OCI-LY7 (cell line): ENCODE measurements around the gene PXDC1. TPM values are rescaled to one million over a fixed set of nuclear protein-coding genes. Genes with fewer than 3 reads are reported as not detected.
"Not testable (repeated sequence)": the region's sequence is repeated elsewhere in the genome, so short reads cannot be mapped to it uniquely, and the experiment has no call there.

ENCODE experiments used
- BruUV-seq: library from RNA; stranded (reverse); fragments of 400-500 nt; replicated peaks from 2 replicates; lab custom pipeline; 2021; lab: Mats Ljungman, UMichigan
- CTCF ChIA-PET: fragments of 300-600 bp; sonication (Branson Sonifier 250); formaldehyde crosslinking; loops from one replicate; lab custom pipeline; 2022; ENCODE audit warnings: antibody characterized with exemption; ENCODE audit not compliant: unreplicated experiment; lab: Charles Lee
- POLR2A ChIA-PET: fragments of 300-600 bp; sonication (Branson Sonifier 250); formaldehyde crosslinking; loops from one replicate; lab custom pipeline; 2022; ENCODE audit warnings: antibody characterized with exemption; lab: Charles Lee
- DNase-seq: peaks from one replicate; pipeline ENCODE4 v3.0.0-alpha.2; 2015; ENCODE audit warnings: low spot score
- H2AFZ ChIP-seq: fragments of 200-600 bp; sonication (generic), shearing (Covaris generic); 2 replicates; pipeline ENCODE4 v1.6.1; 2014; ENCODE audit warnings: mild to moderate bottlenecking, antibody characterized with exemption, low read length, moderate library complexity
- H3K27ac ChIP-seq: fragments of 200-600 bp; sonication (generic); 2 replicates; pipeline ENCODE4 v1.5.1; 2014; ENCODE audit warnings: mixed run types, low read depth, mild to moderate bottlenecking, moderate library complexity, low read length, inconsistent platforms; ENCODE audit not compliant: poor library complexity, severe bottlenecking
- H3K36me3 ChIP-seq: fragments of 200-600 bp; sonication (generic); 2 replicates; pipeline ENCODE4 v1.6.1; 2014; ENCODE audit warnings: mild to moderate bottlenecking, antibody characterized with exemption, low read length, moderate library complexity, mixed read lengths; ENCODE audit not compliant: insufficient read depth
- H3K4me1 ChIP-seq: fragments of 200-600 bp; sonication (generic); 2 replicates; pipeline ENCODE4 v1.5.1; 2014; ENCODE audit warnings: mild to moderate bottlenecking, low read length; ENCODE audit not compliant: insufficient read depth, poor library complexity, severe bottlenecking
- H3K4me2 ChIP-seq: fragments of 200-600 bp; sonication (generic); 2 replicates; pipeline ENCODE4 v1.6.1; 2014; ENCODE audit warnings: mild to moderate bottlenecking, low read length
- H3K4me3 ChIP-seq: fragments of 200-600 bp; sonication (generic); 2 replicates; pipeline ENCODE4 v1.5.1; 2014; ENCODE audit warnings: mild to moderate bottlenecking, low read depth, low read length; ENCODE audit not compliant: poor library complexity, severe bottlenecking
- H3K79me2 ChIP-seq: fragments of 200-600 bp; sonication (generic); 2 replicates; pipeline ENCODE4 v1.6.1; 2016; ENCODE audit warnings: low read depth, mild to moderate bottlenecking, low read length, moderate library complexity, mixed read lengths; ENCODE audit not compliant: insufficient read depth
- H3K9me2 ChIP-seq: fragments of 200-600 bp; sonication (generic); 2 replicates; pipeline ENCODE4 v1.6.1; 2016; ENCODE audit warnings: mild to moderate bottlenecking, low read length, mixed read lengths; ENCODE audit not compliant: insufficient read depth
- H3K9me3 ChIP-seq: fragments of 200-600 bp; sonication (generic); 2 replicates; pipeline ENCODE4 v1.6.1; 2014; ENCODE audit warnings: mild to moderate bottlenecking, mixed run types, low read length, mixed read lengths
- H4K20me1 ChIP-seq: fragments of 200-600 bp; sonication (generic); 2 replicates; pipeline ENCODE4 v1.6.1; 2014; ENCODE audit warnings: mild to moderate bottlenecking, antibody characterized with exemption, low read length, moderate library complexity, mixed read lengths; ENCODE audit not compliant: insufficient read depth
- CTCF ChIP-seq: fragments of 200-600 bp; sonication (generic); conservative IDR thresholded peaks from 2 replicates; pipeline ENCODE4 v1.5.1; 2014; ENCODE audit warnings: mild to moderate bottlenecking, antibody characterized with exemption, low read length, moderate library complexity, mixed read lengths
- EZH2phosphoT487 ChIP-seq: fragments of 200-600 bp; sonication (generic); IDR thresholded peaks from 2 replicates; pipeline ENCODE4 v1.6.1; 2018; ENCODE audit warnings: low read depth, borderline replicate concordance, mild to moderate bottlenecking, mixed run types, antibody characterized with exemption, low read length, moderate library complexity, mixed read lengths
- intact Hi-C: fragments of 100-400 bp; cut with micrococcal nuclease; formaldehyde crosslinking; loops from one replicate; pipeline ENCODE4 v1.10.0; 2022; ENCODE audit not compliant: unreplicated experiment
- total RNA-seq, 2 experiments: library from RNA; depleted of rRNA in 1 of 2; stranded (reverse); fragments of >200 nt in 1 of 2; shearing (Covaris generic) in 1 of 2; gene quantifications; 2 replicates each; pipeline ENCODE4 v1.2.3, GENCODE V29; 2014 to 2022

PXDC1 gene
- total RNA-seq, 2 experiments from 2014 or later, result not detected

DNA sequence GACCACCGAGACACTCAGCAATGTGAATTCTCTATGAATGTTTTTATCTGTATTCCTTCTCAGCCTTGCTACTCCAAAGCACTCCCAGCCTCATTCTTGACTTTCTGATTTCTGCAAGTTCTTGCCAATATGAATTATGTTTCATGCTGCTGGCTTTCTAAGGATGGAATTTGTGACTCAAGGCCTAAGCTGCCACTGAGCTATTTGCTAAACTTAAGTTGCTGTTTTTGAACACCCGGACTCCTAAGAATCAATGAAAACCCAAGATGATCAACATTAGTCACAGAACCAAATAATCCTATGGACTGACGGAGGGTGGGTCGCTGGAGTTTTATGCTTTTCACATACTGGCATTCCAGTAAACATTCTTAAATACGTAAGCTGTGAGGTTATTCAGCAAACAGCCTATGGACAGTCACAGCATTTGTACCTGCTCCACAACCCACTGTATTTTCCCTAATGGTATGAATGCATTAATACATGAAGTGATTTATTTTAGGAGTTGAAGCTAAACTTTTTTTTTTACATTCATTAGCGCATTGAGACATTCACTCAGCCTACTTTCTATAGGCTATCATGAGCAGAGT, 8.2 kb upstream of the PXDC1 start:
- no peak for TF ChIP-seq CTCF
- TF ChIP-seq EZH2phosphoT487, result no peak
- intact Hi-C loops, result no loop called here
- H3K27ac ChIP-seq, result no peak overlapping the region
- H3K79me2 ChIP-seq, result no peaks in the 10 kb centered on the region
- BruUV-seq, result no TSS peak
- DNase-seq, result no peak
- no peaks in the 10 kb centered on the region for H3K9me3 ChIP-seq
- no peak overlapping the region for H3K4me2 ChIP-seq
- no peaks in the 10 kb centered on the region for H4K20me1 ChIP-seq
- H2AFZ ChIP-seq, result no peak overlapping the region
- H3K9me2 ChIP-seq, result no peaks in the 10 kb centered on the region
- ChIA-PET CTCF (no interaction called here), POLR2A (interaction anchor here (0.6 to 0.7 kb wide), 2 partner anchors 10 to 16 kb away, joined by 3 read pairs; no protein-coding TSS in a partner anchor)
- no peaks in the 10 kb centered on the region for H3K4me1 ChIP-seq
- no peaks in the 10 kb centered on the region for H3K36me3 ChIP-seq
- no peak overlapping the region for H3K4me3 ChIP-seq

- H3K4me3 ChIP-seq, result no peak overlapping the region
- H4K20me1 ChIP-seq, result no peaks in the 10 kb centered on the region
- intact Hi-C loops, result no loop called here
- H3K9me3 ChIP-seq, result no peaks in the 10 kb centered on the region
- H3K36me3 ChIP-seq, result no peaks in the 10 kb centered on the region
- TF ChIP-seq EZH2phosphoT487 (no peak), CTCF (no peak)
- H3K79me2 ChIP-seq, result no peaks in the 10 kb centered on the region
- H3K27ac ChIP-seq, result no peak overlapping the region
- no peaks in the 10 kb centered on the region for H3K9me2 ChIP-seq
- H3K4me2 ChIP-seq, result no peak overlapping the region
- no peak for DNase-seq
- POLR2A ChIA-PET, result no interaction called here
- H2AFZ ChIP-seq, result no peak overlapping the region
- CTCF ChIA-PET, result no interaction called here
- H3K4me1 ChIP-seq, result no peaks in the 10 kb centered on the region
- no TSS peak for BruUV-seq
These were observed 7.3 kb upstream of the PXDC1 start for GRCh38 chr6:3758842-3759144.

- DNase-seq, CTCF ChIA-PET, intact Hi-C loops, H4K20me1 ChIP-seq, H3K9me2 ChIP-seq, H3K27ac ChIP-seq, H3K4me3 ChIP-seq, H3K79me2 ChIP-seq, H2AFZ ChIP-seq, H3K4me2 ChIP-seq, POLR2A ChIA-PET, H3K36me3 ChIP-seq, H3K9me3 ChIP-seq, BruUV-seq, H3K4me1 ChIP-seq: not testable (repeated sequence)
These were observed 6.7 kb upstream of the PXDC1 start for GRCh38 chr6:3757998-3758841.
